ENCODE results near the gene C3orf22.

Gene C3orf22

GRCh38 chr3:126516936-126517290 lies 41.8 kb downstream of the C3orf22 start:
- DNase-seq = no peak
- Histone ChIP-seq H3K9me2 (replicated peaks; ENCODE audit: insufficient read depth, low read length) (no peaks in the 10 kb centered on the region), H3K36me3 (replicated peaks; ENCODE audit: insufficient read depth, low read length) (no peaks in the 10 kb centered on the region), H3K9ac (ENCODE audit: low read length) (no peak overlapping the region), H3K4me1 (ENCODE audit: low read length) (no peaks in the 10 kb centered on the region), H3K27ac (ENCODE audit: low read length) (no peak overlapping the region), H4K20me1 (ENCODE audit: insufficient read depth, low read length) (no peaks in the 10 kb centered on the region), H3K79me2 (ENCODE audit: low read length) (no peaks in the 10 kb centered on the region), H2AFZ (ENCODE audit: low read length) (no peak overlapping the region), H3K27me3 (replicated peaks; ENCODE audit: insufficient read depth, low read length) (peaks cover 5% of the 10 kb centered on the region), H3K9me3 (replicated peaks; ENCODE audit: insufficient read depth, low read length) (no peaks in the 10 kb centered on the region), H3K4me2 (ENCODE audit: low read depth, low read length) (no peak overlapping the region), H3F3A (ENCODE audit: insufficient read depth, low read length) (no peaks in the 10 kb centered on the region), H3K4me3 (ENCODE audit: low read length) (no peak overlapping the region)
- TF ChIP-seq CTCF (IDR thresholded peaks at IDR 0.05; ENCODE audit: low read length) = no peak
- TF ChIP-seq EZH2 (optimal IDR thresholded peaks at IDR 0.05; ENCODE audit: low read depth, low read length) = no peak
- TF ChIP-seq EZH2phosphoT487 (IDR thresholded peaks at IDR 0.05; ENCODE audit: low read length) = no peak

- no peak overlapping the region for H3K4me2 ChIP-seq (ENCODE audit: low read depth, low read length)
- H3K27ac ChIP-seq (ENCODE audit: low read length) = no peak overlapping the region
- H3K9ac ChIP-seq (ENCODE audit: low read length) = no peak overlapping the region
- H3K36me3 ChIP-seq (replicated peaks; ENCODE audit: insufficient read depth, low read length) = no peaks in the 10 kb centered on the region
- no peaks in the 10 kb centered on the region for H3K9me3 ChIP-seq (replicated peaks; ENCODE audit: insufficient read depth, low read length)
- H3K9me2 ChIP-seq (replicated peaks; ENCODE audit: insufficient read depth, low read length) = no peaks in the 10 kb centered on the region
- H3K4me3 ChIP-seq (ENCODE audit: low read length) = no peak overlapping the region
- peaks cover 5% of the 10 kb centered on the region for H3K27me3 ChIP-seq (replicated peaks; ENCODE audit: insufficient read depth, low read length)
- DNase-seq = no peak
- H3K4me1 ChIP-seq (ENCODE audit: low read length) = no peaks in the 10 kb centered on the region
- TF ChIP-seq EZH2phosphoT487 (IDR thresholded peaks at IDR 0.05; ENCODE audit: low read length) (no peak), CTCF (IDR thresholded peaks at IDR 0.05; ENCODE audit: low read length) (no peak), EZH2 (optimal IDR thresholded peaks at IDR 0.05; ENCODE audit: low read depth, low read length) (no peak)
- H3K79me2 ChIP-seq (ENCODE audit: low read length) = no peaks in the 10 kb centered on the region
- no peaks in the 10 kb centered on the region for H3F3A ChIP-seq (ENCODE audit: insufficient read depth, low read length)
- H2AFZ ChIP-seq (ENCODE audit: low read length) = no peak overlapping the region
- no peaks in the 10 kb centered on the region for H4K20me1 ChIP-seq (ENCODE audit: insufficient read depth, low read length)
Observed at GRCh38 chr3:126516152-126516935, 42.4 kb downstream of the C3orf22 start.

GRCh38 chr3:126515066-126515706 lies 43.5 kb downstream of the C3orf22 start:
- H3K4me1 ChIP-seq (ENCODE audit: low read length) = no peaks in the 10 kb centered on the region
- no peaks in the 10 kb centered on the region for H3K79me2 ChIP-seq (ENCODE audit: low read length)
- H3K4me3 ChIP-seq (ENCODE audit: low read length) = no peak overlapping the region
- H4K20me1 ChIP-seq (ENCODE audit: insufficient read depth, low read length) = no peaks in the 10 kb centered on the region
- H3K27me3 ChIP-seq (replicated peaks; ENCODE audit: insufficient read depth, low read length) = peaks cover 2% of the 10 kb centered on the region; the same call in 1 of the 2 replicates
- TF ChIP-seq EZH2 (optimal IDR thresholded peaks at IDR 0.05; ENCODE audit: low read depth, low read length) (no peak), CTCF (IDR thresholded peaks at IDR 0.05; ENCODE audit: low read length) (no peak), EZH2phosphoT487 (IDR thresholded peaks at IDR 0.05; ENCODE audit: low read length) (no peak)
- no peaks in the 10 kb centered on the region for H3K9me2 ChIP-seq (replicated peaks; ENCODE audit: insufficient read depth, low read length)
- H3K27ac ChIP-seq (ENCODE audit: low read length) = no peak overlapping the region
- no peak overlapping the region for H3K9ac ChIP-seq (ENCODE audit: low read length)
- DNase-seq = no peak
- no peaks in the 10 kb centered on the region for H3K9me3 ChIP-seq (replicated peaks; ENCODE audit: insufficient read depth, low read length)
- no peaks in the 10 kb centered on the region for H3K36me3 ChIP-seq (replicated peaks; ENCODE audit: insufficient read depth, low read length)
- H3K4me2 ChIP-seq (ENCODE audit: low read depth, low read length) = no peak overlapping the region
- no peak overlapping the region for H2AFZ ChIP-seq (ENCODE audit: low read length)
- H3F3A ChIP-seq (ENCODE audit: insufficient read depth, low read length) = no peaks in the 10 kb centered on the region
